Immature natural killer cell (primary cell): ENCODE data around the gene CLSTN2. TPM values are rescaled to one million over a fixed set of nuclear protein-coding genes. Genes with fewer than 3 reads are reported as not detected.
"Not testable (repeated sequence)": the region's sequence is repeated elsewhere in the genome, so short reads cannot be mapped to it uniquely, and the experiment has no call there.

ENCODE experiments used
- DNase-seq, 3 donors: peaks; one replicate each; pipeline ENCODE4 v3.0.0; 2022; ENCODE audit warnings: mixed read lengths in 1 of 3
- H3K27ac Mint-ChIP-seq, 6 donors: one replicate each; pipeline ENCODE4 v1.8.0; 2020; ENCODE audit warnings: mixed read lengths in 6 of 6, mild to moderate bottlenecking in 5 of 6, inconsistent platforms in 4 of 6, moderate library complexity in 3 of 6
- H3K27me3 Mint-ChIP-seq, 3 donors: one replicate each; pipeline ENCODE4 v1.8.0; 2020 to 2021; ENCODE audit warnings: low read depth in 3 of 3, mild to moderate bottlenecking in 3 of 3, mixed read lengths in 3 of 3, moderate library complexity in 3 of 3, inconsistent platforms in 1 of 3
- H3K36me3 Mint-ChIP-seq, 3 donors: one replicate each; pipeline ENCODE4 v1.8.0; 2020; ENCODE audit warnings: mixed read lengths in 3 of 3, inconsistent platforms in 2 of 3, mild to moderate bottlenecking in 2 of 3
- H3K4me1 Mint-ChIP-seq, 2 donors: one replicate each; pipeline ENCODE4 v1.8.0; 2020; ENCODE audit warnings: inconsistent platforms in 2 of 2, mild to moderate bottlenecking in 2 of 2, mixed read lengths in 2 of 2, moderate library complexity in 1 of 2
- H3K4me3 Mint-ChIP-seq, 5 donors: one replicate each; pipeline ENCODE4 v1.8.0; 2020; ENCODE audit warnings: mild to moderate bottlenecking in 5 of 5, mixed read lengths in 5 of 5, inconsistent platforms in 3 of 5, moderate library complexity in 3 of 5
- H3K9me3 Mint-ChIP-seq, 6 donors: one replicate each; pipeline ENCODE4 v1.8.0; 2020; ENCODE audit warnings: mild to moderate bottlenecking in 6 of 6, mixed read lengths in 6 of 6, inconsistent platforms in 4 of 6, moderate library complexity in 3 of 6
- polyA plus RNA-seq, 3 donors: library from polyadenylated mRNA; unstranded; fragments of 300-500 nt; fragmentation: Illumina TruSeq; gene quantifications; one replicate each; pipeline ENCODE4 v1.2.3, GENCODE V29; 2021

The CLSTN2 gene
- polyA plus RNA-seq, 3 donors from 2014 or later, result not detected

- H3K27ac Mint-ChIP-seq, result no peak overlapping the region
- no peak for DNase-seq
These were observed 471.7 kb downstream of the CLSTN2 start for GRCh38 chr3:140406655-140407054.

GRCh38 chr3:140408252-140408651 is 473.3 kb downstream of the CLSTN2 start:
- no peak for DNase-seq
- H3K27me3 Mint-ChIP-seq, result peaks cover 4 to 5% (median 5%) of the 10 kb centered on the region in 3 donors
- H3K9me3 Mint-ChIP-seq, result peaks cover 0 to 17% (median under 1%) of the 10 kb centered on the region in 6 donors
- H3K27ac Mint-ChIP-seq, result no peak overlapping the region
- H3K36me3 Mint-ChIP-seq, result no peaks in the 10 kb centered on the region
- no peaks in the 10 kb centered on the region for H3K4me1 Mint-ChIP-seq
- no peak overlapping the region for H3K4me3 Mint-ChIP-seq

More at GRCh38 chr3:140406655-140407054, 471.7 kb downstream of the CLSTN2 start:
- H3K4me1 Mint-ChIP-seq, result no peaks in the 10 kb centered on the region
- peaks cover 5 to 6% (median 5%) of the 10 kb centered on the region in 3 donors for H3K27me3 Mint-ChIP-seq
- peaks cover 0 to 17% (median under 1%) of the 10 kb centered on the region in 6 donors for H3K9me3 Mint-ChIP-seq
- H3K4me3 Mint-ChIP-seq, result no peak overlapping the region
- H3K36me3 Mint-ChIP-seq, result peaks cover 0 to 4% (median 0%) of the 10 kb centered on the region in 3 donors

GRCh38 chr3:140416666-140417065 is 481.7 kb downstream of the CLSTN2 start:
- no peak overlapping the region for H3K27ac Mint-ChIP-seq
- peaks cover 0 to 4% (median 0%) of the 10 kb centered on the region in 6 donors for H3K9me3 Mint-ChIP-seq
- H3K36me3 Mint-ChIP-seq, result no peaks in the 10 kb centered on the region
- no peak overlapping the region for H3K4me3 Mint-ChIP-seq
- DNase-seq, result no peak
- H3K4me1 Mint-ChIP-seq, result no peaks in the 10 kb centered on the region
- H3K27me3 Mint-ChIP-seq, result peaks cover 3 to 15% (median 8%) of the 10 kb centered on the region in 3 donors

GRCh38 chr3:140420621-140421357 is 485.8 kb downstream of the CLSTN2 start:
- DNase-seq, result no peak
- Mint-ChIP-seq H3K36me3 (peaks cover 0 to 6% (median 0%) of the 10 kb centered on the region in 3 donors), H3K4me3 (no peak overlapping the region), H3K4me1 (peaks cover 11 to 15% of the 10 kb centered on the region in 2 donors), H3K27ac (no peak overlapping the region), H3K9me3 (peaks cover 0 to 3% (median 0%) of the 10 kb centered on the region in 6 donors), H3K27me3 (peaks cover 2 to 14% (median 4%) of the 10 kb centered on the region in 3 donors)

GRCh38 chr3:140421884-140422283 is 486.9 kb downstream of the CLSTN2 start:
- H3K27me3 Mint-ChIP-seq, result peaks cover 0 to 17% (median 4%) of the 10 kb centered on the region in 3 donors
- DNase-seq, result no peak
- peaks cover 0 to 3% (median 0%) of the 10 kb centered on the region in 6 donors for H3K9me3 Mint-ChIP-seq
- H3K4me3 Mint-ChIP-seq, result no peak overlapping the region
- peaks cover 0 to 6% (median 0%) of the 10 kb centered on the region in 3 donors for H3K36me3 Mint-ChIP-seq
- peaks cover 11 to 15% of the 10 kb centered on the region in 2 donors for H3K4me1 Mint-ChIP-seq
- H3K27ac Mint-ChIP-seq, result no peak overlapping the region

GRCh38 chr3:140423146-140423545 is 488.2 kb downstream of the CLSTN2 start:
- Mint-ChIP-seq H3K27me3 (peaks cover 0 to 13% (median 5%) of the 10 kb centered on the region in 3 donors), H3K4me3 (no peak overlapping the region), H3K9me3 (peaks cover 0 to 1% (median 0%) of the 10 kb centered on the region in 6 donors), H3K27ac (no peak overlapping the region), H3K4me1 (peaks cover 11 to 15% of the 10 kb centered on the region in 2 donors), H3K36me3 (peaks cover 0 to 6% (median 0%) of the 10 kb centered on the region in 3 donors)
- DNase-seq, result no peak

- Mint-ChIP-seq H3K4me1 (peaks cover 11 to 15% of the 10 kb centered on the region in 2 donors), H3K27me3 (peaks cover 0 to 13% (median 5%) of the 10 kb centered on the region in 3 donors)
- H3K36me3 Mint-ChIP-seq, DNase-seq, H3K27ac Mint-ChIP-seq, H3K9me3 Mint-ChIP-seq, H3K4me3 Mint-ChIP-seq: not testable (repeated sequence)
These were observed 488.6 kb downstream of the CLSTN2 start for GRCh38 chr3:140423574-140423973.

- H3K36me3 Mint-ChIP-seq, result peaks cover 0 to 6% (median 0%) of the 10 kb centered on the region in 3 donors
- H3K4me1 Mint-ChIP-seq, result peaks cover 11 to 15% of the 10 kb centered on the region in 2 donors
These were observed 489.2 kb downstream of the CLSTN2 start for GRCh38 chr3:140424211-140424610.

GRCh38 chr3:140424726-140425125 is 489.7 kb downstream of the CLSTN2 start:
- Mint-ChIP-seq H3K36me3 (peaks cover 0 to 6% (median 0%) of the 10 kb centered on the region in 3 donors), H3K27ac (no peak overlapping the region), H3K9me3 (peaks cover 0 to 1% (median 0%) of the 10 kb centered on the region in 6 donors), H3K27me3 (peaks cover 4 to 14% (median 10%) of the 10 kb centered on the region in 3 donors), H3K4me1 (peaks cover 11 to 15% of the 10 kb centered on the region in 2 donors), H3K4me3 (peak overlapping the region in 1 of 5 donors; percentile 77)
- no peak for DNase-seq

More at GRCh38 chr3:140424211-140424610, 489.2 kb downstream of the CLSTN2 start:
- no peak for DNase-seq
- Mint-ChIP-seq H3K27me3 (peaks cover 2 to 10% (median 9%) of the 10 kb centered on the region in 3 donors), H3K9me3 (peaks cover 0 to 1% (median 0%) of the 10 kb centered on the region in 6 donors), H3K27ac (no peak overlapping the region), H3K4me3 (peak overlapping the region in 1 of 5 donors; percentile 77)

GRCh38 chr3:140427786-140428185 is 492.8 kb downstream of the CLSTN2 start:
- no peak overlapping the region for H3K27ac Mint-ChIP-seq
- H3K9me3 Mint-ChIP-seq, result no peaks in the 10 kb centered on the region
- no peak overlapping the region for H3K4me3 Mint-ChIP-seq
- H3K27me3 Mint-ChIP-seq, result peaks cover 3 to 16% (median 4%) of the 10 kb centered on the region in 3 donors
- H3K4me1 Mint-ChIP-seq, result peaks cover 11 to 15% of the 10 kb centered on the region in 2 donors
- no peak for DNase-seq
- peaks cover 0 to 6% (median 0%) of the 10 kb centered on the region in 3 donors for H3K36me3 Mint-ChIP-seq

GRCh38 chr3:140428380-140428779 is 493.4 kb downstream of the CLSTN2 start:
- Mint-ChIP-seq H3K27me3 (peaks cover 3 to 16% (median 4%) of the 10 kb centered on the region in 3 donors), H3K4me3 (no peak overlapping the region), H3K4me1 (peaks cover 11 to 15% of the 10 kb centered on the region in 2 donors), H3K27ac (no peak overlapping the region), H3K36me3 (peaks cover 0 to 6% (median 0%) of the 10 kb centered on the region in 3 donors), H3K9me3 (no peaks in the 10 kb centered on the region)
- DNase-seq, result no peak

- Mint-ChIP-seq H3K27me3 (peaks cover 4 to 16% (median 5%) of the 10 kb centered on the region in 3 donors), H3K27ac (no peak overlapping the region), H3K4me1 (peaks cover 6 to 10% of the 10 kb centered on the region in 2 donors), H3K4me3 (no peak overlapping the region), H3K9me3 (no peaks in the 10 kb centered on the region), H3K36me3 (no peaks in the 10 kb centered on the region)
- no peak for DNase-seq
These were observed 494.8 kb downstream of the CLSTN2 start for GRCh38 chr3:140429791-140430190.

GRCh38 chr3:140430494-140430893 is 495.5 kb downstream of the CLSTN2 start:
- Mint-ChIP-seq H3K27ac (no peak overlapping the region), H3K9me3 (no peaks in the 10 kb centered on the region), H3K27me3 (peaks cover 4 to 16% (median 5%) of the 10 kb centered on the region in 3 donors), H3K36me3 (no peaks in the 10 kb centered on the region), H3K4me1 (peaks cover 2 to 3% of the 10 kb centered on the region in 2 donors), H3K4me3 (no peak overlapping the region)
- no peak for DNase-seq

- no peak overlapping the region for H3K27ac Mint-ChIP-seq
- H3K4me3 Mint-ChIP-seq, result no peak overlapping the region
- no peaks in the 10 kb centered on the region for H3K9me3 Mint-ChIP-seq
- H3K4me1 Mint-ChIP-seq, result no peaks in the 10 kb centered on the region
- no peak for DNase-seq
- H3K36me3 Mint-ChIP-seq, result no peaks in the 10 kb centered on the region
- H3K27me3 Mint-ChIP-seq, result peaks cover 3 to 15% (median 4%) of the 10 kb centered on the region in 3 donors
These were observed 497.3 kb downstream of the CLSTN2 start for GRCh38 chr3:140432229-140432669.
